Measurements from ENCODE around the gene CTSF.
A peak's percentile ranks its signal among the peaks of the same experiment; 100 is the strongest.
"Not testable (repeated sequence)": the region's sequence is repeated elsewhere in the genome, so short reads cannot be mapped to it uniquely, and the experiment has no call there.

The CTSF gene

GRCh38 chr11:66568124-66568916 is at the start of gene CTSF:
Gene CTSF (minus strand): TSS chr11:66568606. CDS start chr11:66568486, 120 bp downstream.
- DNase-seq: peak; percentile 48

- DNase-seq: peak; percentile 66
Observed at GRCh38 chr11:66617155-66617834, 48.9 kb upstream of the CTSF start.

- peak; percentile 99 for DNase-seq
Observed at GRCh38 chr11:66616379-66617154, 48.2 kb upstream of the CTSF start, which contains the start of gene RBM14. Gene RBM14 (plus strand): TSS chr11:66616630. CDS start chr11:66616721, 91 bp downstream.

- DNase-seq: no peak
Observed at GRCh38 chr11:66614073-66614472, 45.7 kb upstream of the CTSF start.

- DNase-seq: no peak
Observed at GRCh38 chr11:66612458-66612857, 44.1 kb upstream of the CTSF start.

GRCh38 chr11:66609721-66610617 is 41.6 kb upstream of the CTSF start:
- DNase-seq: no peak

- peak; percentile 53 for DNase-seq
Observed at GRCh38 chr11:66607126-66607834, 38.9 kb upstream of the CTSF start.

GRCh38 chr11:66606608-66607007 is 38.2 kb upstream of the CTSF start:
- DNase-seq: not testable (repeated sequence)

- no peak for DNase-seq
Observed at GRCh38 chr11:66604155-66604554, 35.7 kb upstream of the CTSF start.

- no peak for DNase-seq
Observed at GRCh38 chr11:66603072-66603471, 34.7 kb upstream of the CTSF start.

GRCh38 chr11:66600631-66601233 is 32.3 kb upstream of the CTSF start:
- no peak for DNase-seq

GRCh38 chr11:66600219-66600618 is 31.8 kb upstream of the CTSF start:
- DNase-seq: no peak

GRCh38 chr11:66598993-66599392 is 30.6 kb upstream of the CTSF start:
- DNase-seq: no peak

- no peak for DNase-seq
Observed at GRCh38 chr11:66595245-66595904, 27.0 kb upstream of the CTSF start.

GRCh38 chr11:66593650-66594049 is 25.2 kb upstream of the CTSF start:
- no peak for DNase-seq

GRCh38 chr11:66593303-66593635 is 24.9 kb upstream of the CTSF start:
- DNase-seq: no peak

- DNase-seq: peak; percentile 88
Observed at GRCh38 chr11:66592457-66593302, 24.3 kb upstream of the CTSF start, which contains the start of the genes CCDC87 and CCS. Gene CCDC87 (minus strand): TSS chr11:66593063. CDS start chr11:66593015, 48 bp downstream. Gene CCS (plus strand): TSS chr11:66593185. CDS start chr11:66593262, 77 bp downstream.

GRCh38 chr11:66591175-66591574 is 22.8 kb upstream of the CTSF start:
- DNase-seq: no peak

GRCh38 chr11:66589996-66590675 is 21.7 kb upstream of the CTSF start:
- DNase-seq: no peak
